Right lobe of liver (tissue), 6 donors: ENCODE data around the gene DNTTIP2. TPM values are rescaled to one million over a fixed set of nuclear protein-coding genes. Genes with fewer than 3 reads are reported as not detected.

Experiments used
- ATAC-seq, 4 donors: fragments of 200-7000 bp; cut with Tn5 transposase; one replicate each; pipeline ENCODE4 v1.9.1; 2020; ENCODE audit warnings: mild to moderate bottlenecking in 4 of 4, moderate library complexity in 4 of 4
- DNase-seq, 3 donors: peaks; one replicate each; pipeline ENCODE4 v3.0.0-alpha.2; 2020
- H3K27ac ChIP-seq, 3 donors: fragments of 200-600 bp; one replicate each; pipeline ENCODE4 v1.8.0; 2022
- H3K27me3 ChIP-seq, 2 donors: fragments of 200-600 bp; one replicate each; pipeline ENCODE4 v1.8.0; 2022
- H3K36me3 ChIP-seq, 4 donors: fragments of 200-600 bp; sonication (generic) in 1 of 4; one replicate each; pipeline versions ENCODE4 v1.5.1 to v1.8.0; 2017 to 2022; ENCODE audit warnings: control low read depth in 1 of 4
- H3K4me1 ChIP-seq, 4 donors: fragments of 200-600 bp; sonication (generic) in 1 of 4; one replicate each; pipeline versions ENCODE4 v1.5.1 to v1.8.0; 2017 to 2022; ENCODE audit warnings: control low read depth in 1 of 4
- H3K4me3 ChIP-seq, 3 donors: fragments of 200-600 bp; one replicate each; pipeline ENCODE4 v1.8.0; 2022
- H3K9me3 ChIP-seq, 4 donors: fragments of 200-600 bp; sonication (generic) in 1 of 4; one replicate each; pipeline versions ENCODE4 v1.5.1 to v1.8.0; 2017 to 2022; ENCODE audit warnings: control low read depth in 1 of 4
- CTCF ChIP-seq, 4 donors: fragments of 200-600 bp in 3 of 4; fragments of 450-650 bp in 1 of 4; IDR thresholded peaks; one replicate each; pipeline versions ENCODE4 v1.5.1 to v1.8.0; 2016 to 2022; ENCODE audit warnings: antibody characterized with exemption in 4 of 4, mild to moderate bottlenecking in 2 of 4
- POLR2A ChIP-seq: fragments of 450-650 bp; IDR thresholded peaks from one replicate; pipeline ENCODE4 v1.6.1; 2017; ENCODE audit warnings: antibody characterized with exemption, mild to moderate bottlenecking
- WGBS: methylation state at CpG from one replicate; pipeline ENCODE4 v1.1.6; 2018; ENCODE audit warnings: low coverage, low lambda C conversion rate; ENCODE audit not compliant: insufficient coverage; ENCODE audit errors: missing lambda C conversion rate; 5-methylcytosine and 5-hydroxymethylcytosine counted together
- intact Hi-C, 2 donors: fragments of 100-400 bp; cut with DNase I; formaldehyde crosslinking; loops; one replicate each; pipeline versions ENCODE4 v1.11.2 to v1.14.1; 2022
- total RNA-seq, 6 experiments: library from RNA; depleted of rRNA in 2 of 6; stranded (reverse); fragments of >200 nt in 2 of 6; fragmentation: NEBNext Ultra II Directional in 3 of 6; extraction: Animal tissue kit (Norgen Biotek cat#: 25700) in 3 of 6; gene quantifications; one replicate each; pipeline versions ENCODE4 v1.1.0 to v1.2.4, GENCODE V29; 2016 to 2023
- donor health status: DM: no; HTN: yes; CAD: no.
- donor health status: DM: no; HTN: no; CAD: no.
- donor health status: DM: no; HTN: no; CAD: no.
- donor health status: DM: no; HTN: yes; CAD: no.
- donor health status: DM: no; HTN: yes; CAD: no.

Gene DNTTIP2
- total RNA-seq, 6 experiments from 2014 or later: 15.0 to 27.0 (median 22.2) TPM

- Histone ChIP-seq H3K9me3 (peaks cover 0 to 9% (median 0%) of the 10 kb centered on the region in 4 donors), H3K27ac (no peak overlapping the region), H3K4me1 (no peaks in the 10 kb centered on the region), H3K36me3 (no peaks in the 10 kb centered on the region), H3K4me3 (no peak overlapping the region), H3K27me3 (no peaks in the 10 kb centered on the region)
- TF ChIP-seq POLR2A (no peak), CTCF (IDR thresholded peaks at IDR 0.05) (no peak)
- no peak for DNase-seq
- no peak for ATAC-seq
- 100% methylated on average over 3 of the region's 4 CpGs for WGBS
- intact Hi-C loops: no loop called here
Observed at GRCh38 chr1:93829061-93829460, 49.9 kb downstream of the DNTTIP2 start.

GRCh38 chr1:93828367-93828755 lies 50.6 kb downstream of the DNTTIP2 start:
- TF ChIP-seq CTCF (IDR thresholded peaks at IDR 0.05) (no peak), POLR2A (no peak)
- peaks cover 0 to 5% (median 0%) of the 10 kb centered on the region in 4 donors for H3K9me3 ChIP-seq
- intact Hi-C loops: no loop called here
- H3K4me1 ChIP-seq: no peaks in the 10 kb centered on the region
- H3K27ac ChIP-seq: no peak overlapping the region
- no peaks in the 10 kb centered on the region for H3K27me3 ChIP-seq
- no peak overlapping the region for H3K4me3 ChIP-seq
- DNase-seq: no peak
- no peak for ATAC-seq
- 86% methylated on average over 1 of the region's 1 CpG for WGBS
- no peaks in the 10 kb centered on the region for H3K36me3 ChIP-seq

- H3K9me3 ChIP-seq: no peaks in the 10 kb centered on the region
- DNase-seq (no peak), ATAC-seq (no peak)
- H3K4me3 ChIP-seq: no peak overlapping the region
- no peaks in the 10 kb centered on the region for H3K4me1 ChIP-seq
- TF ChIP-seq CTCF (IDR thresholded peaks at IDR 0.05): no peak
- no peak for TF ChIP-seq POLR2A
- H3K36me3 ChIP-seq: no peaks in the 10 kb centered on the region
- H3K27me3 ChIP-seq: no peaks in the 10 kb centered on the region
- intact Hi-C loops: no loop called here
- WGBS: 80% methylated on average over 2 of the region's 3 CpGs
- H3K27ac ChIP-seq: no peak overlapping the region
Observed at GRCh38 chr1:93827633-93828366, 51.2 kb downstream of the DNTTIP2 start.

- no peak for DNase-seq
- intact Hi-C loops: no loop called here
- ATAC-seq: no peak
- no peak overlapping the region for H3K4me3 ChIP-seq
- no peaks in the 10 kb centered on the region for H3K36me3 ChIP-seq
- TF ChIP-seq CTCF (IDR thresholded peaks at IDR 0.05) (no peak), POLR2A (no peak)
- no peaks in the 10 kb centered on the region for H3K4me1 ChIP-seq
- 90% methylated on average over 1 of the region's 1 CpG for WGBS
- H3K9me3 ChIP-seq: no peaks in the 10 kb centered on the region
- no peaks in the 10 kb centered on the region for H3K27me3 ChIP-seq
- no peak overlapping the region for H3K27ac ChIP-seq
Observed at GRCh38 chr1:93827128-93827527, 51.9 kb downstream of the DNTTIP2 start.
